Neural progenitor cell (in vitro differentiated cells): ENCODE results near the gene ADH7.

ENCODE experiments used
- EZH2phosphoT487 ChIP-seq: fragments of 200-600 bp; sonication (generic); IDR thresholded peaks from 2 replicates; pipeline ENCODE4 v1.6.1; 2017; ENCODE audit warnings: antibody characterized with exemption
- TF ChIP-seq, protein P1 (sequence below): fragments of 200-600 bp; sonication (generic); IDR thresholded peaks from 2 replicates; pipeline ENCODE4 v1.5.1; 2017; ENCODE audit warnings: antibody characterized with exemption, mild to moderate bottlenecking

GRCh38 chr4:99447513-99447912 lies 12.4 kb upstream of the ADH7 start:
- TF ChIP-seq, protein P1, sequence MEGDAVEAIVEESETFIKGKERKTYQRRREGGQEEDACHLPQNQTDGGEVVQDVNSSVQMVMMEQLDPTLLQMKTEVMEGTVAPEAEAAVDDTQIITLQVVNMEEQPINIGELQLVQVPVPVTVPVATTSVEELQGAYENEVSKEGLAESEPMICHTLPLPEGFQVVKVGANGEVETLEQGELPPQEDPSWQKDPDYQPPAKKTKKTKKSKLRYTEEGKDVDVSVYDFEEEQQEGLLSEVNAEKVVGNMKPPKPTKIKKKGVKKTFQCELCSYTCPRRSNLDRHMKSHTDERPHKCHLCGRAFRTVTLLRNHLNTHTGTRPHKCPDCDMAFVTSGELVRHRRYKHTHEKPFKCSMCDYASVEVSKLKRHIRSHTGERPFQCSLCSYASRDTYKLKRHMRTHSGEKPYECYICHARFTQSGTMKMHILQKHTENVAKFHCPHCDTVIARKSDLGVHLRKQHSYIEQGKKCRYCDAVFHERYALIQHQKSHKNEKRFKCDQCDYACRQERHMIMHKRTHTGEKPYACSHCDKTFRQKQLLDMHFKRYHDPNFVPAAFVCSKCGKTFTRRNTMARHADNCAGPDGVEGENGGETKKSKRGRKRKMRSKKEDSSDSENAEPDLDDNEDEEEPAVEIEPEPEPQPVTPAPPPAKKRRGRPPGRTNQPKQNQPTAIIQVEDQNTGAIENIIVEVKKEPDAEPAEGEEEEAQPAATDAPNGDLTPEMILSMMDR, result no peak
- TF ChIP-seq EZH2phosphoT487, result no peak
